KMS-11 (cell line): ENCODE results near the gene ARHGAP1.

Source experiments
- H2AFZ ChIP-seq: fragments of 200-600 bp; sonication (generic); 2 replicates; pipeline ENCODE4 v1.6.1; 2016; ENCODE audit warnings: antibody characterized with exemption, mixed run types, low read depth
- H3K27ac ChIP-seq: fragments of 200-600 bp; sonication (generic); 2 replicates; pipeline ENCODE4 v1.6.1; 2016; ENCODE audit warnings: mild to moderate bottlenecking, mixed run types
- H3K27me3 ChIP-seq: fragments of 200-600 bp; sonication (generic); 2 replicates; pipeline ENCODE4 v1.6.1; 2017; ENCODE audit warnings: mild to moderate bottlenecking, low read depth, mixed run types, moderate library complexity; ENCODE audit not compliant: insufficient read depth
- H3K36me3 ChIP-seq: fragments of 200-600 bp; sonication (generic); 2 replicates; pipeline ENCODE4 v1.6.1; 2017; ENCODE audit warnings: mild to moderate bottlenecking, mixed run types; ENCODE audit not compliant: insufficient read depth
- H3K4me1 ChIP-seq: fragments of 200-600 bp; sonication (generic); 2 replicates; pipeline ENCODE4 v1.6.1; 2016; ENCODE audit warnings: mild to moderate bottlenecking, low read depth, mixed run types; ENCODE audit not compliant: poor library complexity, severe bottlenecking
- H3K4me2 ChIP-seq: fragments of 200-600 bp; sonication (generic); 2 replicates; pipeline ENCODE4 v1.7.0; 2016; ENCODE audit warnings: mild to moderate bottlenecking, mixed run types
- H3K4me3 ChIP-seq: fragments of 200-600 bp; sonication (generic); IDR thresholded peaks from 2 replicates; pipeline ENCODE4 v1.6.1; 2017; ENCODE audit warnings: low read depth, low read length, mixed read lengths; ENCODE audit not compliant: insufficient read depth
- H3K79me2 ChIP-seq: fragments of 200-600 bp; sonication (generic); 2 replicates; pipeline ENCODE4 v1.6.1; 2016; ENCODE audit warnings: low read depth, mixed run types; ENCODE audit not compliant: insufficient read depth
- H3K9ac ChIP-seq: fragments of 200-600 bp; sonication (generic); 2 replicates; pipeline ENCODE4 v1.6.1; 2016; ENCODE audit warnings: mild to moderate bottlenecking, mixed run types
- H4K20me1 ChIP-seq: fragments of 200-600 bp; sonication (generic); 2 replicates; pipeline ENCODE4 v1.6.1; 2016; ENCODE audit warnings: mild to moderate bottlenecking, mixed run types; ENCODE audit not compliant: insufficient read depth
- CTCF ChIP-seq: fragments of 200-600 bp; sonication (generic); conservative IDR thresholded peaks from 2 replicates; pipeline ENCODE4 v1.6.1; 2017; ENCODE audit warnings: low read depth, mild to moderate bottlenecking, antibody characterized with exemption, low read length, moderate library complexity, mixed read lengths

The ARHGAP1 gene

GRCh38 chr11:46694072-46694471, 6.3 kb downstream of the ARHGAP1 start:
- Histone ChIP-seq H3K9ac (no peak overlapping the region), H3K4me2 (no peak overlapping the region), H3K27me3 (no peaks in the 10 kb centered on the region), H2AFZ (no peak overlapping the region), H3K27ac (no peak overlapping the region), H3K36me3 (no peaks in the 10 kb centered on the region), H4K20me1 (no peaks in the 10 kb centered on the region), H3K4me3 (no peak overlapping the region), H3K4me1 (peaks cover 12% of the 10 kb centered on the region), H3K79me2 (peaks cover 11% of the 10 kb centered on the region; the same call in 1 of the 2 replicates)
- TF ChIP-seq CTCF: no peak

- Histone ChIP-seq H3K9ac (no peak overlapping the region), H3K27ac (no peak overlapping the region), H3K27me3 (no peaks in the 10 kb centered on the region), H2AFZ (no peak overlapping the region), H3K79me2 (peaks cover 7% of the 10 kb centered on the region; the same call in 1 of the 2 replicates), H3K36me3 (no peaks in the 10 kb centered on the region), H4K20me1 (no peaks in the 10 kb centered on the region), H3K4me3 (no peak overlapping the region), H3K4me1 (peaks cover 7% of the 10 kb centered on the region), H3K4me2 (no peak overlapping the region)
- no peak for TF ChIP-seq CTCF
These were observed 6.8 kb downstream of the ARHGAP1 start for GRCh38 chr11:46693597-46694012.

GRCh38 chr11:46692450-46692849, 8.0 kb downstream of the ARHGAP1 start:
- no peak for TF ChIP-seq CTCF
- Histone ChIP-seq H3K27me3 (no peaks in the 10 kb centered on the region), H3K27ac (no peak overlapping the region), H4K20me1 (no peaks in the 10 kb centered on the region), H3K36me3 (no peaks in the 10 kb centered on the region), H3K79me2 (no peaks in the 10 kb centered on the region), H3K4me2 (no peak overlapping the region), H3K4me1 (no peaks in the 10 kb centered on the region), H3K4me3 (no peak overlapping the region), H2AFZ (no peak overlapping the region), H3K9ac (no peak overlapping the region)

GRCh38 chr11:46690702-46691101, 9.7 kb downstream of the ARHGAP1 start:
- no peaks in the 10 kb centered on the region for H3K36me3 ChIP-seq

More at GRCh38 chr11:46690702-46691101, 9.7 kb downstream of the ARHGAP1 start:
- Histone ChIP-seq H3K27ac (no peak overlapping the region), H3K4me2 (no peak overlapping the region), H2AFZ (no peak overlapping the region), H3K27me3 (no peaks in the 10 kb centered on the region), H3K9ac (no peak overlapping the region), H3K4me1 (no peaks in the 10 kb centered on the region), H3K4me3 (no peak overlapping the region), H4K20me1 (no peaks in the 10 kb centered on the region), H3K79me2 (no peaks in the 10 kb centered on the region)
- TF ChIP-seq CTCF: no peak
